Activated CD8-positive, alpha-beta memory T cell treated with anti-CD3 and anti-CD28 coated beads for 1 hour (primary cell): ENCODE data around the gene UQCR11.
"Not testable (repeated sequence)": the region's sequence is repeated elsewhere in the genome, so short reads cannot be mapped to it uniquely, and the experiment has no call there.

Experiments used
- DNase-seq, 2 donors: peaks; one replicate each; pipeline ENCODE4 v3.0.0-alpha.2; 2020; ENCODE audit warnings: low read depth in 1 of 2; ENCODE audit errors: extremely low read depth in 1 of 2

The UQCR11 gene

DNA sequence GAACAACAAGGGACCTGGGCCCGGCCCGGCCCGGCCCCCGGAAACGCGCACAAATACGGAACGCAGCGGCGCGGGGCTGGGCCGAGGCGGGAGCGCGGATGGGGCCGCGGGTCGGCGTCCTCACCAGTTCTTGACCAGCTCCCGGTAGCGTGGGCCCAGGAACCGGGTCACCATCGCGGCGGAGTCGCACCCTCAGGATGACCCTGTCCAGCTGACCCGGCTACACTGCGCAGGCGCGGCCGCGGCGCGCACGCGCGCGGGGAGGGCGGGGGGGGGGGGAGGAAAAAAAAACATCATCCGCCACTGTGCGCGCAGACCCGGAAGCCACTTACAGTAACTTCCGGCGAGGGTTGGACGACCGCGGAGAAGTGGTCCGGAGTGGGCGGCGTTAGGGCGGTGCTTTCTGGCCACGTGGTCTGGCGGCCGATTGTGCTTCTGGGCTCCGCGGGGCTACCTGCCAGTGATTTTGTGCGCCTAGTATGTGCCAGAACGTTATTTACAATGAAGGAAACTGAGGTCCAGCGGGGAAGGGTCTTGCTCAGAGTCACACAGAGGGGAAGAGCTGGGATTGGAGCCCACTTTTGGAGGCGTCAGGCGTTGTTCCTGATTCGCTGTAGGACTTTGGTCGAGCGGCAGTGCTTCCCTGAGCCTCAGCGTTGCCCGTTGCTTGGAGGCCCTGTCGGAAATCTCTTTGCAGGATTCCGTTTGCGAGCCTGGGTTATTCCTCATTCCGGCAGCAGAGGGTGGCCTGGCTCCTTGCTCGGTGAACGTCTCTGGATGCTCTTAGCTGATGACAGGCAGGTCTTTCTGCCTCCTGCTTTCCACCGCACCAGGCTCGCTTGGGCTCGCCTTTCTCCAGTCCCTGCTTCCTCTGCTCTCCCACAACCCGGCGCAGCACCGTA, at the start of gene UQCR11:
Gene UQCR11 (minus strand): TSS at position 227 of the 902 bp plus-strand sequence. CDS start 53 bp downstream, at position 174.
- DNase-seq: peak; percentile 81 to 83

DNA sequence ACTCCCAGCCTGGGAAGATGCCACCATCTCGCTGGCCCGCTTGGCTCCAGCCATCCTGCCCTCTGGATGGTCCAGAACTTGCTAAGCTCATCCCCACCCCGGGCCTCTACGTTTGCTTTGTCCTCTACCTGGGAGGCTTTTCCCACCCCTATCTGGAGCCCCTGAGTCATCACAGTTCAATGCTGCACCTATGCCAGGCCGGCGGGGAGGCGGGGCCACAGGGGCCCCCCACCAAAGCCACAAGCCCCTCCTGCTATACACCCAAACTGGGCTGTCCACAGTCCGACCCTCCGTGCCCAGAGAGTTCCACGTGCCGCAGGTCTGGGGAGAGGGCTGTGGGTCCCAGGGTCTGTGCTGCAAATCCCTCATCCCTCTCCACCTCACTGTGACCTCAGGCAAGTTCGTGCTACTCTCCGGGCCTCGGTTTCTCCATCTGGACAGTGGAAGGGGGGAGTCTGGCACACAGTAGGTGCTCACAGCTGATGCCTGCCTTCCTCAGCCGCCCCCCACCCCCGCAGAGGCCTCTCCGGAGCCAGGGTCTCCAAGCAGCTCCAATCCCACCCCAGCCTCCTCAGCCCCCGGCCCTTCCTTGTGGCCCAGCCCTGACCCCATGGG, 49.0 kb upstream of the UQCR11 start:
- no peak for DNase-seq

DNA sequence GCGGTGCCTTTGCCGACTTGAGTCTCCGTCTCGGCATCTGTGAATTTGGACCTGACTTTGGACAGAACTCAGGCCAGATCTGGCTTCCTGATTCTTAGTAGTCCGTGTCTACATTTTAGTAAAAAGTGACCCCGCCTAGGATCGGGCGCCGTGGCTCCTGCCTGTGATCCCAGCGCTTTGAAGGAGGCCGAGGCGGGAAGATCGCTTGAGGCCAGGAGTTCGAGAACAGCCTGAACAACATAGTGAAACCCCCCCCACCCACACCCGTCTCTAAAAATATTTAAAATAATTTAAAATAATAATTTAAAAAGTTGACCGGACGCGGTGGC, 48.0 kb upstream of the UQCR11 start:
- no peak for DNase-seq

DNA sequence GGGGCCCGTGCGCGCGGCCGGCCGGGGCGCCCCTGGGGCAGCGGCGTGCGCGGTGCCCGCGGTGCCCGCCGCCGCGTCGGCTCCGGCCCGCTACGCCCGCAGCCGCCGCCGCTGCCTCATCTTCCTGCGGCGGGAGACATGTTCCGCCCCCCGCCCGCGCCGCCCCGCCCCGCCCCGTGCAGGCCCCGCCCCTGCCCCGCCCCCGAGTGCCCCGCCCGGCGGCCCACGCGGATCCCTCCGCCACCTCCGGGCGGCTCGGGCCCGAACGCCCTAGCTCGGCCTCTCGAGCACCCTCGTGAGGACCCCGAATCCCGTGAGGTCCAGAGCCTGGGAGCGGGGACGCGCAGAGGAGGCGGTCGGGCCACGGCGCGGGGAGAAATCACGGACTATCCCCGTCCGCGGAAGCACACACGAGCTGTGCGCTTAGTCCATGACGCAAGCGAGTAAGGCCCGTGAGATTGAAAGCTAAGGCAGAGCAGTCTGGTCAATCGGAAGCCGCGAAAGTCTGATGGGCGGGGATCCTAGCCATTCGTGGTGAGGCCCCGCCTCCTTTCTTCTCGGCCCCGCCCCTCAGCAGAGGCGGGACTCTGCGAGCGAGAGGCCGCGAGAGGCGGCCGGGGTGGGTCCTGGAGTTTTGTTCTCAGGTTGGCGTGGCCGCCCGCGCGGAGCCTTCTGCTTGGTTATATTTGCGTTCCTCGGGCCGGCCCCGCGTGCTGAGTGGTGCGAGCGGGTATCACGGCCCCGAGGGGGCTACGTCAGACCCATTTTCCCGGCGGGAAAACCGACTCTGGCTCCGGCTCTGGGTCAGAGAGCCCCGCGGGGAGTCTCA, 47.4 kb upstream of the UQCR11 start, which contains the start of gene TCF3:
Gene TCF3 (minus strand): TSS at position 145 of the 829 bp plus-strand sequence. CDS start 2,367 bp downstream, outside the sequence.
- peak; percentile 95 to 97 for DNase-seq

DNA sequence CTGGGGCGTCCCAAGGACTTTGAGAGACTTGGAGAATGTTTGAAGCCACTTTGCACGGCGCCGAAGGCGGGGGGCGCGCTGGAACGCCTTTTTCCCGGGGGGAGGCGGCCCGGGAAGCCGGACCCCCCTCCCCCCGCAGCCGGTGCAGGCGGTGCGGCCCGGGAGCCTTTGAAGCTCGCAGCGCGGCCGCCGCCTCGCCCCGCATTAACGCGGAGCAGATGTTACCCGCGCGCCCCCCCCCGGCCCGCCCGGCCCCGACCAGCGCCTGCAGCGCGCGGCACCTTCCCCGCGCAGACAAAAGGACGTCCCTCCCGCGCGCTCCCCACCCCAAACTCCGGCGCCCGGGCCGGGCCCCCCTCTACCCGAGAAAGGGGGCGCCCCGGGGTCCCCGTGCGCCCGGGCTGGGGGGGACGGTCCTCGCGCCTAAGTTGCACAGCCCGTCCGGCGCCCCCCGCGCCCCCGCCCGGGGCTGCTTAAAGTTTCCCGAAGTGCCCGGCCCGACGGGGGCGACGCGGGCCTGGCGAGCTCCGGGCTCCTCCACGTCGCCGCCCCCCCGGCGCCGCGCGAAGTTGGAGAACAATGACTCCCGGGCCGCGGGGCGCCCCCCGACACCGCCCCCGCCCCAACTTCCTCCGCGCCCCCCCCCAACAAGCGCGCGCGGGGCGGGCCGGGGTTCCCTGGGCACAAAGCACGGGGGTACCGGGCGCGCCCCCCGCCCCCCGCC, 46.5 kb upstream of the UQCR11 start:
- DNase-seq: peak in 1 of 2 donors; percentile 31

DNA sequence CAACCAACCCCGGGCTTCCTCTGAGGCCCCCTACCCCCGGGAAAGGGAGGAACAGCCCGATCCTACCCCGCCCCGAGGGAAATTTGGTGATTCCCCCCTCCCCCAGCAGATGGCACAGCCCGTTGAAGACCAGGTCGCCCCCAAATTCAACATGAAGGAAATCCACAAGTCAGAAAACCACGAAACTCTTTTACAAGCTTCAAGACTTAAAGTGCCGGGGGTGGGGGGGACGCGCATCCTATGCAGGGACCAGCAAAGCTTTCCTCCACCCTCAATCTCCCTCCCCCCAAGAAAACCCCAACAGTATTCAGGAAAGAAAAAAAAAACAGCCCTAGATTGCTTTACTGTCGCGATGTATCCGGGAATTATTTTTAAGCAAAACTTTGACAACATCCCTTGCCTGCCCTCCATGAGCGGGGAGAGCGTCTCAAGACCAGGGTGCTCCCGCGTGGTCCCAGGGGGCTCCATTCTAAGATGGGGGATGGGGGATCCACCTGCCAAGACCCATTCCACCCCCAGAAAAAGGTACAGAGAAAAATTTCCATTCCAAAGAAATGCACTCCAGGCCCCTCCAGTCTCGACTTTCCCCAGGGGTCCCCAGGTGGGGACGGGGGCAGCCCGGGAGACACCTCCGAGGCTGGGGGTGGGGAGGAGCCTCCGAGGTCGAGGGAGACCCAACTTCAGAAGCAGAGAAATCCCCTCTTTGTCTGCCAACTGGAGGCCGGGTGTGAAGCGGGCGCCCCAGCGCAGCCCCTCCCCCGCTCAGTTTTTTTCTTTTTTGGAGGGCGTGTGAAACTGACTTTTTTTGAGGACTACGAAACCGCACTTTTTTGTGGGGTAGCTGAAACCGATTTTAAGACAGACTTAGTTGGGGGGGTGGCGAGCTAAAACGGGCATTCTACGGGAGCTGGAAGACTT, 45.6 kb upstream of the UQCR11 start:
- peak; percentile 33 to 36 for DNase-seq

DNA sequence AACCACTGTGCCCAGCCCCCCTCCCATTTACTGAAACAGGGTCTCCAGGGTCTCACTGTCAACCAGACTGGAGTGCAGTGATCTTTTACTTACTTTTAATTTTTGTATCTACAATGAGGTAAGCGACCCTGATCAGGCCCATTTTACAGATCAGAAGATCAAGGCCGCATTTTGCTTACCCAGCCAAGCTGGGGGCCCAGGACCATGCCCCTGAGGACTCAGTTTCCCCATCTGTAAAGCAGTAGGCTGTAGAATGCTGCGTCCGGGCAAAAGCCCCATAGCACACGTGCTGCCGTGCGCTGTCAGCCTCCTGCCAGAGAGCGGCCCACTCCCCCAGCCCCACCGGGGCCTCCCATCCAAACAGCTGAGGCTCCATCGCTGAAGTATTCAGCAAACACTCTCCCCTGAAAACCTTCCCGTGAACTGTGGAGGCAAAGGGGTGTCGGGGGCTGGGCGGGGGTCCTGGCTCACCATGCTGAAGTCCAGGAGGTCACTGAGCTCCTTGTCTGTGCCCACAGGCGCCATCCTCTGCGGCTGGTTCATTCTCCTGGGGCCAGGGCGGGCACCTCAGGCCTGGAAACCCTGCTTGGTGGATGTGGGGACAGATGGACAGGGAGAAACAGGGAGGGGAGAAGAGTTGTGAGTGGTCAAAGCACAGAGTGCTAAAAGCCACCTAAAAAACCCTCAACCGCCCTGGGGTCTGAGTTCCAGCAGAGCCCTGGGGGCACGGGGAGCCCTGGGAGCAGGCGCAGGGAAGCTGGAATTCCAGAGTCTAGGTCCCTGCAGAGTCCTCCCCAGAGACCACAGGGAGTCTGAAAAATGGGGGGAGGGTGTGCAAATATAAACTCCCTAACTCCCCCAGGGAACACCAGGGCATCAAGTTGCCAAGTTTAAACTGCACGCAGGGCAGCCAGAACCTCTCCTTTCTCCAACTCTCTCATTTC, 44.7 kb upstream of the UQCR11 start:
- no peak for DNase-seq

DNA sequence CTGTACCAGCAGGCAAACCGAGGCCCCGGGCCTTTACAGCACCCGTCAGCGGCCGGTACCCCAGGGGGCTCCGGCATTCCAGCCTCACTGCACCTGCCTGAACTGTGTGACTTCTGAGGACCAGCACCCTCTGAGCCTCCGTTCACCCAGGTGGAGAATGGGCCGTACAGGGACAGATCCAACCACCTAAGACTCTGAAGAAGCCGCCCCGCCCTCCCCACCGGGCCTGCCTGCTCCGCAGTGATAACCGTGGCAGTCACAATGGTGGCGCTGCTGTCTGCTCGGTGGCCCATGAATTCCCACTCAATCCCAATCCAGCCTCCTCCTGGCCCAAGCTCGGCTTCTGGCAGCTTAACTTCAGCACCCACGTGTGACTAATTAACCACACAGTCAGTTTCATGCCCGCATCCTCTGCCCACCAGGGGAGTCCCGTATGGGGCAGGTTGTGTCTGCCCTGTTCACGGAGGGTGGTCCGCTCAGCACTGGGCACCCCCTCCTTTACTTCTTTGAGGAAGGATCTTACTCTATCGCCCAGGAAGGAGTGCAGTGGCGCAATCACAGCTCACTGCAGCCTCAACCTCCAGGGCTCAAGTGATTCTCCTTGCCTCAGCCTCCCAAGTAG, 43.8 kb upstream of the UQCR11 start:
- no peak for DNase-seq

DNA sequence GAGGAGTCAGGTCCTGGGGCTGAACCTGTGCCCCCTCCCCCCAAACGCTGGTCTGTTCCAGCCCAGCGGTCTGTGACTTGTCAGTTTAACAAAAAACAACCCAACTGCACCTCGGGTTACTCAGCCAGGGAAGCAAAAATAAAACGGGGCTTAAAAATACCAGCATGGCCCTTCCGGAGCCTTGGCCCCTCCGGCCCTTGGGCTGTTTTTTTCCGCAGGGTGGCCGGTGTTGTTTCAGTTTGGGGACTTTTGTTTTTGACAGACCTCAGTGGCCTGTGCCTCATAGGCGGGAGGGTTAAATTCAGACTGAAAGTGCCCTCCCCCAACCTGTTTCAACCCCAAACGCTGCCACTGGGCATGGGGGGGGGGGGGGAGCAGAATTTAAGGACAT, 43.2 kb upstream of the UQCR11 start:
- no peak for DNase-seq

DNA sequence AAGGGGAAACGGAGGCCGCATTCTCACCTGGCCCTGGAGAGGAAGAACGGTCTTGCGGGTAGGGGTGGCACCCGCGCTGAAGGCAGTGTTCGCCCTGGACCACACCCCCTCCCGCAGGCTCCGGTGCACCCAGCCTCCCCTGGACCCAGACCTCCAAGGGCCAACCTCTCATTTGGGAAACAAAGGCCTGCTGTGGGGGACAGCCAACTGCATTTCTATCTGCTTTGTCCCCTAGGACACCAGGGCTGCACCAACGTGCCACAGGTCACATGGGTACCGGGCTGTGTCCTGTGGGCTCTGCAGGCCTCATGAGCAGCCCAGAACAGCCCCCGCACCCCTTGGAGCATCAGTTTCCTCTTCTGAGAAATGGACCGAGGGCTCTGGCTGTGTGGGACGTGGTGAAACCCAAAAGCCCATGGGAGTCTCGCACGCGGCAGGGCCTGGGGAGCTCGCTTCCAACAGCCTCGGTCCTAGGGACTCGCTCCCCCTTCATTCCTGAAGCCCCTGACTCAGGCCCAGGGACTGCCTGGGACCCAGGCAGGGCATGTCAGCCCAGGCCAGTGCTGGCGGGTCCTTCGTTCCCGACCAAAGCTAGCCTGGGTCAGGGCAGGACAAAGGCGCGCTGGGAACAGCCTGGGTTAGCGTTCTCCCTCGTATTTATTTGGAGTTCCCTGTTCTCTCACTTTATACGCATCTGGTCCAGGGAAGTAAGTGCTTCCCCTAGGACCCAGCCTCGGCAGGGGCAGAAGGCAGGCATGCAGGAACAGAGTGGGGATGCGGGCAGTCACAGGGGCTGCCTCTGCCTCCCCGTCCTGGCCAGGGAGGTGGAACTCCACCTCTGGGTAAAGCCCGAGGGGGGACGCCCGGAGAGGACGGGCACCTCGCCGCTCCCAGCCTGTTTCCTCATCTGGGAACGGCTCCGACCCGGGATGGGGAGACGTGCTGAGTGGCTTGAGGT, 42.5 kb upstream of the UQCR11 start:
- no peak for DNase-seq

DNA sequence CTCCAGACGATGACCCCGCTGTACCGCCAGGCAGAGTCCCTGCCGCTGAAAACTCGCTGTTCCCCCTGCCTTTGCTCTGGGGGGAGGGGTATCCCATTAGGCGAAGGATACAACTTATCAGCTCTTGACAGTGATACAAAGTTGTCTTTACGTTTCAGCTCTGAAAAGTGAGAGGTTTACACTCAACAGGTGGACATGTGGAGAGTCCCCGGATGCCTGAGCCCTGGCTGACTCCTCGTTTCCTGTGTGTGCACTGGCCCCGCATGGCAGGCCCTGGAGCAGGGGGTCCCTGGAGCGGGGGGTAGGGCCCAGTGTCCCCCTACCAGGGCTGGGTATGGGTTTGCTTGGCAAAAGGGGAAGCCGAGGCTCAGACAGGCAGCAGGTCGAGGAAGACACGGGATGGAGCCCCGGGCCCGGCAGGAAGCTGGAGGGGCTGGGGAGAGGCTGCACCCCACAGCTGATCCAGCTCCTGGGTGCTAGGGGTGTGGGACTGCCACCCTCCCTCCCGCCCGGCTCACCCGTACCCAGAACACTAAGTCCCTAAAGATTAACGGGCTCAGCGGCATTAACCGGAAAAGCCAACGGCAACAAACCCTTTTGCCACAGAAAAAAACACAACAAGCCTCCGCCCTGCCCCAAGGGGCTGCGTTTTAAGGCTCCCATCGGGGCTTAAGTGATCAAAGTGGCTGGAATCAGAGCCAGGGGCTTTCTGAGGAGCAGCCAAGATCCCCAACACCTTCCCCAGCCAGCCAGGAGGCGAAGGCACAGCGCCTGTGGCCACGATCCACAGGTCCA, 41.6 kb upstream of the UQCR11 start:
- no peak for DNase-seq

DNA sequence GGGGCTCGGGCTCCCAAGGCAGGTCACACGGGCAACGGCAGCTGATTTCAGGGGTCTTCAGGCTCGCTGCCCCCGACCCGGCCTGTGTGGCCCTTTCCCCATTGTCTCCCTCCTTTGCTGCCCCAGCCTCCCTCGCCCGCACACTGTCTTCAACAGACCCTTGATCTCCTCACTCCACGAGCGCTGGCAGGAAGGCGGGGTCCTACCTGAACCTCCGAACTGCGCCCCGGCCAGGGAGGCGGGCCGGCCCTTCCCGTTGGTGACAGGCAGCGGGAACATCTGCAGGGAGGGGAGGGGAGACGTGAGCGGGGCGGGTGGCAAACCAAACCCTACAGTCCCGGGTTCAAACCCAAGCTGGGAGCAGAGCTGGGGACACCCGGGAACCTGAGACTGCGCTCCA, 40.9 kb upstream of the UQCR11 start:
- no peak for DNase-seq

DNA sequence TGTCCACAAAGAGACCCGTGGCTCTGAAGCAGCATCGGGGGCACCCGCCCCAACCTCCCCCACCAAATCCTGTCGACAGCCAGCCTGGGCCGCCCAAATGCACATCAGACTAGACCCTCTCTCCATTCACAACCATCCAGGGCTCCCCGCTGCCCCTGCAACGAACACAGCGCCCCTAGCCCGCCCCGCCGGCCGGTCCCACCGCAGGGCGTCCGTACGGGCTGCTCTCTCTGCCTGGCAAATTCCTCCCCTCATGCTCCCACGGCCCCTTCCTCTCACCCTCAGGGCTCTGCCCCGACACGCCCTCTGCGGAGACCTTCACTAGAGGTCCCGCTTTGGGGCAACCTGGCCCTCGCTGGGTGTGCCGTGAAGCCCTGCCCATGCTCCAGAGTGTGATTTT, 40.0 kb upstream of the UQCR11 start:
- DNase-seq: no peak

DNA sequence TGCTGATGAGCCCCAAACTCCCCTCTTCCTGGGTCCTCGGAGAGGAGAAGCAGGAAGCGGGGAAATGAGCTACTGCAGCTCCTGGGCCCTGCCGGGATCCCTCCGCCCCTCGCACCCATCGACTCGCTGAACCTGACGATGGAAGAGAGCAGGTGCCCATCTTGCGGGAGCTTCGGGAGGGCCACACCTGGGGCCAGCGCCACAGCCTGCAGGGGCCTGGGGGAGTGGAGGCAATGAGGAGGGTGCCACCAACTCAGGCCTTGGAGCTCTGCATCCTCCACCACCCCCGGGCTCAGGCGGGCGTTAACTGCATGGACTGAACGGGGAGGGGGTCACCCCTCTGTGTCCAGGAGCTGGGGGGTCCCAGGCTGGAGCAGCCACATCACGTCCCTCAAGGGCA, 38.8 kb upstream of the UQCR11 start:
- no peak for DNase-seq

DNA sequence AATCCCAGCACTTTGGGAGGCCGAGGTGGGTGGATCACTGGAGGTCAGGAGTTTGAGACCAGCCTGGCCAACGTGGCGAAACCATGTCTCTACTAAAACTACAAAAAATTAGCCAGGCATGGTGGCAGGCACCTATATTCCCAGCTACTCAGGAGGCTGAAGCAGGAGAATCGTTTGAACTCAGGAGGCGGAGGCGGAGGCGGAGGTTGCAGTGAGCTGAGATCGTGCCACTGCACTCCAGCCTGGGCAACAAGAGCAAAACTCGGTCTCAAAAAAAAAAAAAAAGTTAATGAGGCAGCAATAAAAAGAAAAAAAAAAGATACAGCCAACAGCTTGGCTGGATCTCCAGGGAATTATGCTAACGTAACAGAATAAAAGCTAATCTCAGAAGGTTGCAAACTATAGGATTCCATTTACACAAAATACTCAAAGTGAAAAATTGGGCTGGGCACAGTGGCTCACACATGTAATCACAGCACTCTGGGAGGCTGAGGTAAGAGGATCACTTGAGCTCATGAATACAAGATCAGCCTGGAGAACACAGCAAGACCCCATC, 35.7 kb upstream of the UQCR11 start:
- not testable (repeated sequence) for DNase-seq
